Epithelial cell of esophagus (primary cell): Measurements from ENCODE around the gene ACER3.
A peak's percentile ranks its signal among the peaks of the same experiment; 100 is the strongest.
"Not testable (repeated sequence)": the region's sequence is repeated elsewhere in the genome, so short reads cannot be mapped to it uniquely, and the experiment has no call there.

Experiments used
- DNase-seq: peaks from one replicate; pipeline ENCODE4 v3.0.0; 2010; ENCODE audit warnings: low read depth
- H3K4me3 ChIP-seq: 2 replicates; pipeline ENCODE4 v1.5.1; 2011; ENCODE audit warnings: mild to moderate bottlenecking, low read length, control low read depth
- CTCF ChIP-seq: IDR thresholded peaks from 2 replicates; pipeline ENCODE4 v1.5.1; 2011; ENCODE audit warnings: low read depth, mild to moderate bottlenecking, low read length, control low read depth, inconsistent platforms; ENCODE audit not compliant: insufficient read depth; ENCODE audit errors: missing control alignments

ACER3 gene

GRCh38 chr11:77047007-77047927 is 186.5 kb downstream of the ACER3 start:
- peak; percentile 89 for DNase-seq
- TF ChIP-seq CTCF = peak; percentile 61
- peak overlapping the region; percentile 44 for H3K4me3 ChIP-seq

- not testable (repeated sequence) for H3K4me3 ChIP-seq, DNase-seq
These were observed 187.3 kb downstream of the ACER3 start for GRCh38 chr11:77047928-77048446.

GRCh38 chr11:77049026-77049425 is 188.3 kb downstream of the ACER3 start:
- no peak for DNase-seq
- TF ChIP-seq CTCF = no peak
- H3K4me3 ChIP-seq = no peak overlapping the region

GRCh38 chr11:77051511-77051910 is 190.8 kb downstream of the ACER3 start:
- H3K4me3 ChIP-seq = no peak overlapping the region
- DNase-seq = no peak
- TF ChIP-seq CTCF = no peak

- no peak for DNase-seq
- no peak for TF ChIP-seq CTCF
These were observed 191.8 kb downstream of the ACER3 start for GRCh38 chr11:77052518-77052917.

GRCh38 chr11:77053217-77054015 is 192.7 kb downstream of the ACER3 start:
- no peak for TF ChIP-seq CTCF
- no peak overlapping the region for H3K4me3 ChIP-seq
- DNase-seq = no peak

More at GRCh38 chr11:77052518-77052917, 191.8 kb downstream of the ACER3 start:
- H3K4me3 ChIP-seq = no peak overlapping the region

- TF ChIP-seq CTCF = no peak
- no peak for DNase-seq
- H3K4me3 ChIP-seq = no peak overlapping the region
These were observed 193.4 kb downstream of the ACER3 start for GRCh38 chr11:77054084-77054483.
